ENCODE measurements around the gene PRUNE1. TPM values are rescaled to one million over a fixed set of nuclear protein-coding genes. Genes with fewer than 3 reads are reported as not detected.

The PRUNE1 gene
- total RNA-seq, 1 experiment from 2014 or later, result 24.3 TPM

- Mint-ChIP-seq H3K27me3 (ENCODE audit: insufficient read depth, unreplicated experiment) (no peaks in the 10 kb centered on the region), H3K9me3 (ENCODE audit: unreplicated experiment) (no peaks in the 10 kb centered on the region), H3K4me3 (ENCODE audit: unreplicated experiment) (no peak overlapping the region), H3K4me1 (ENCODE audit: low read depth, unreplicated experiment) (peaks cover 21% of the 10 kb centered on the region), H3K36me3 (ENCODE audit: insufficient read depth, unreplicated experiment) (peaks cover 19% of the 10 kb centered on the region), H3K27ac (ENCODE audit: unreplicated experiment) (no peak overlapping the region)
- intact Hi-C loops (cut with micrococcal nuclease; ENCODE audit: unreplicated experiment), result no loop called here
- no peaks in the 10 kb centered on the region for H3K9me3 ChIP-seq
- peaks cover 2% of the 10 kb centered on the region for H3K36me3 ChIP-seq (ENCODE audit: control insufficient read depth, insufficient read depth, low read length)
- no peak for DNase-seq
- peaks cover 13% of the 10 kb centered on the region; the same call in 1 of the 2 replicates for H3K4me1 ChIP-seq
- BruUV-seq (replicated peaks), result no TSS peak
- no peak overlapping the region for H3K4me3 ChIP-seq (ENCODE audit: low read depth, low read length)
- ChIA-PET POLR2A (interaction anchor here (0.9 to 1.1 kb wide), 2 partner anchors 18 to 28 kb away, joined by 4 to 5 read pairs; partner anchors contain the start of gene ANXA9), CTCF (interaction anchor here (1.5 kb wide), 1 partner anchor 18 kb away, joined by 4 read pairs; no protein-coding TSS in a partner anchor)
- no peaks in the 10 kb centered on the region for H3K27me3 ChIP-seq (replicated peaks; ENCODE audit: control insufficient read depth, insufficient read depth, low read length)
- TF ChIP-seq, protein P1, sequence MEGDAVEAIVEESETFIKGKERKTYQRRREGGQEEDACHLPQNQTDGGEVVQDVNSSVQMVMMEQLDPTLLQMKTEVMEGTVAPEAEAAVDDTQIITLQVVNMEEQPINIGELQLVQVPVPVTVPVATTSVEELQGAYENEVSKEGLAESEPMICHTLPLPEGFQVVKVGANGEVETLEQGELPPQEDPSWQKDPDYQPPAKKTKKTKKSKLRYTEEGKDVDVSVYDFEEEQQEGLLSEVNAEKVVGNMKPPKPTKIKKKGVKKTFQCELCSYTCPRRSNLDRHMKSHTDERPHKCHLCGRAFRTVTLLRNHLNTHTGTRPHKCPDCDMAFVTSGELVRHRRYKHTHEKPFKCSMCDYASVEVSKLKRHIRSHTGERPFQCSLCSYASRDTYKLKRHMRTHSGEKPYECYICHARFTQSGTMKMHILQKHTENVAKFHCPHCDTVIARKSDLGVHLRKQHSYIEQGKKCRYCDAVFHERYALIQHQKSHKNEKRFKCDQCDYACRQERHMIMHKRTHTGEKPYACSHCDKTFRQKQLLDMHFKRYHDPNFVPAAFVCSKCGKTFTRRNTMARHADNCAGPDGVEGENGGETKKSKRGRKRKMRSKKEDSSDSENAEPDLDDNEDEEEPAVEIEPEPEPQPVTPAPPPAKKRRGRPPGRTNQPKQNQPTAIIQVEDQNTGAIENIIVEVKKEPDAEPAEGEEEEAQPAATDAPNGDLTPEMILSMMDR (IDR thresholded peaks at IDR 0.05; ENCODE audit: insufficient read depth in 1 of 2, low read depth in 1 of 2, low read length in 1 of 2, severe bottlenecking in 1 of 2, unreplicated experiment in 1 of 2), result no peak
Measured at GRCh38 chr1:150999051-150999674, 9.1 kb upstream of the PRUNE1 start.

DNA sequence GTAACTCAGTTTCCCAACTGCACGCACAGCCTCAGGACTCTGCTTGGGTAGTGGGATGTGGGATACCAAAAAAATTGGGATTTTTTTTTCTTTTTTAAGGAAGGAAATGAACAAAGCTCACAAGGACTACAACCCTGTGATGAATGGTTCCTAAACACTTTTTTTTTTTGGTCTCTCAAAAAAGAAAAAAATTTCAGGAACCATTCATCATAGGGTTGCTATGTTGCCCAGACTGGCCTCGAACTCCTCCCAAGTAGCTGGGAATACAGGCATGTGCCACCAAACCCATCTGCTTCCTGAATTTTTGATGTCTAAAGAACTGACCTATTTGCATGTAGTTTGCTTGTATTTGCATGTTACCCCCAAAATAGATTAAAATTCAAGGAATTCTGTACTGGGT is 8.3 kb upstream of the PRUNE1 start:
- Histone ChIP-seq H3K36me3 (ENCODE audit: control insufficient read depth, insufficient read depth, low read length) (peaks cover 2% of the 10 kb centered on the region), H3K4me3 (ENCODE audit: low read depth, low read length) (no peak overlapping the region), H3K9me3 (no peaks in the 10 kb centered on the region), H3K4me1 (peaks cover 12% of the 10 kb centered on the region; the same call in 1 of the 2 replicates), H3K27me3 (replicated peaks; ENCODE audit: control insufficient read depth, insufficient read depth, low read length) (no peaks in the 10 kb centered on the region)
- ChIA-PET POLR2A (interaction anchor here (1.1 kb wide), 1 partner anchor 18 kb away, joined by 5 read pairs; the partner anchor contains the start of gene ANXA9), CTCF (interaction anchor here (1.5 kb wide), 1 partner anchor 18 kb away, joined by 4 read pairs; no protein-coding TSS in a partner anchor)
- Mint-ChIP-seq H3K36me3 (ENCODE audit: insufficient read depth, unreplicated experiment) (peaks cover 19% of the 10 kb centered on the region), H3K4me3 (ENCODE audit: unreplicated experiment) (no peak overlapping the region), H3K27me3 (ENCODE audit: insufficient read depth, unreplicated experiment) (no peaks in the 10 kb centered on the region), H3K9me3 (ENCODE audit: unreplicated experiment) (no peaks in the 10 kb centered on the region), H3K4me1 (ENCODE audit: low read depth, unreplicated experiment) (peaks cover 21% of the 10 kb centered on the region), H3K27ac (ENCODE audit: unreplicated experiment) (no peak overlapping the region)
- intact Hi-C loops (cut with micrococcal nuclease; ENCODE audit: unreplicated experiment), result loop anchor here (10.0 kb wide), 1 partner anchor 435 kb away; no protein-coding TSS in a partner anchor
- TF ChIP-seq, protein P1 (IDR thresholded peaks at IDR 0.05; ENCODE audit: insufficient read depth in 1 of 2, low read depth in 1 of 2, low read length in 1 of 2, severe bottlenecking in 1 of 2, unreplicated experiment in 1 of 2), result no peak
- no TSS peak for BruUV-seq (replicated peaks)
- DNase-seq, result no peak

DNA sequence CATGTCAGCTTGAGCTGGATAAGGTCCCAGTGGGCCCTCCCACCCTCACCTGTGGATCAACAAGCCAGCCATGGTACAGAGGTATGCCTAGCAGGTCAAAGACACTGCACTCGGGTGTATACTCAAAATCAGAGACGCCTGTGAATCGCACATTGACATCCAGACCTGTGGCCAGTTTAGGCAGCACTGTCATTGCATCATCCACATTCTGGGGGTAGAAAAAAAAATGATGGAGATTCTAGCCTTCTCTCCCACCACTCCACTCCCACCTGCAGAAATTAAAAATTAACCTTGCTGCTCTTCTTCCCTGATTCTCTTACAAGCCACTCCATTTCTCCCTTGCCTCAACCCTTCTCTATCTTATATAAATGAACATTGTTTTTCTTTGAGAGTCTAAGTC is 7.8 kb upstream of the PRUNE1 start:
- Mint-ChIP-seq H3K9me3 (ENCODE audit: unreplicated experiment) (no peaks in the 10 kb centered on the region), H3K4me1 (ENCODE audit: low read depth, unreplicated experiment) (peaks cover 21% of the 10 kb centered on the region), H3K36me3 (ENCODE audit: insufficient read depth, unreplicated experiment) (peaks cover 19% of the 10 kb centered on the region), H3K27me3 (ENCODE audit: insufficient read depth, unreplicated experiment) (no peaks in the 10 kb centered on the region), H3K4me3 (ENCODE audit: unreplicated experiment) (no peak overlapping the region), H3K27ac (ENCODE audit: unreplicated experiment) (no peak overlapping the region)
- H3K27me3 ChIP-seq (replicated peaks; ENCODE audit: control insufficient read depth, insufficient read depth, low read length), result no peaks in the 10 kb centered on the region
- H3K36me3 ChIP-seq (ENCODE audit: control insufficient read depth, insufficient read depth, low read length), result peaks cover 2% of the 10 kb centered on the region
- intact Hi-C loops (cut with micrococcal nuclease; ENCODE audit: unreplicated experiment), result loop anchor here (10.0 kb wide), 1 partner anchor 436 kb away; no protein-coding TSS in a partner anchor
- ChIA-PET POLR2A (no interaction called here), CTCF (no interaction called here)
- peaks cover 10% of the 10 kb centered on the region; the same call in 1 of the 2 replicates for H3K4me1 ChIP-seq
- BruUV-seq (replicated peaks), result no TSS peak
- H3K4me3 ChIP-seq (ENCODE audit: low read depth, low read length), result no peak overlapping the region
- H3K9me3 ChIP-seq, result no peaks in the 10 kb centered on the region
- TF ChIP-seq, protein P1 (IDR thresholded peaks at IDR 0.05; ENCODE audit: insufficient read depth in 1 of 2, low read depth in 1 of 2, low read length in 1 of 2, severe bottlenecking in 1 of 2, unreplicated experiment in 1 of 2), result no peak
- no peak for DNase-seq

Data from Caco-2 (cell line).